ENCODE results near the gene PRR15. TPM values are rescaled to one million over a fixed set of nuclear protein-coding genes. Genes with fewer than 3 reads are reported as not detected.

The PRR15 gene
- total and polyA plus RNA-seq, 2 of the 13 experiments (the other 11 are each of a cell fraction or from before 2014, with no cell fraction given), result 2.3 to 7.8 TPM

GRCh38 chr7:29564496-29565223, 1.0 kb downstream of the PRR15 start (continued):
- TF ChIP-seq ZNF12 (CRISPR knock-in tag; IDR thresholded peaks at IDR 0.05) (no peak), ZFP41 (CRISPR knock-in tag; IDR thresholded peaks at IDR 0.05; ENCODE audit: borderline replicate concordance) (no peak), POGK (CRISPR knock-in tag; conservative IDR thresholded peaks at IDR 0.05) (no peak), KLF13 (CRISPR knock-in tag; IDR thresholded peaks at IDR 0.05) (no peak), GRHL1 (CRISPR knock-in tag; conservative IDR thresholded peaks at IDR 0.05) (no peak), ZNF672 (CRISPR knock-in tag; IDR thresholded peaks at IDR 0.05) (no peak), ZNF234 (CRISPR knock-in tag; conservative IDR thresholded peaks at IDR 0.05) (no peak), ZNF225 (CRISPR knock-in tag; IDR thresholded peaks at IDR 0.05) (no peak; the same call in 1 of the 2 replicates), ZNF484 (CRISPR knock-in tag; IDR thresholded peaks at IDR 0.05; ENCODE audit: borderline replicate concordance, low read depth) (no peak), ZNF550 (CRISPR knock-in tag; IDR thresholded peaks at IDR 0.05; ENCODE audit: borderline replicate concordance) (no peak), ZNF34 (CRISPR knock-in tag; IDR thresholded peaks at IDR 0.05; ENCODE audit: borderline replicate concordance) (no peak), ZNF512B (CRISPR knock-in tag; IDR thresholded peaks at IDR 0.05; ENCODE audit: borderline replicate concordance) (no peak), SAFB2 (CRISPR knock-in tag; IDR thresholded peaks at IDR 0.05; ENCODE audit: borderline replicate concordance, low read depth) (0 out of 2 replicates have a peak, but pooled peaks have one; percentile 9), NFIB (CRISPR knock-in tag; IDR thresholded peaks at IDR 0.05; ENCODE audit: borderline replicate concordance) (no peak), KDM6A (CRISPR knock-in tag; IDR thresholded peaks at IDR 0.05; ENCODE audit: low read depth) (no peak), ZNF577 (CRISPR knock-in tag; IDR thresholded peaks at IDR 0.05; ENCODE audit: borderline replicate concordance, low read depth) (no peak), DMAP1 (CRISPR knock-in tag; IDR thresholded peaks at IDR 0.05) (no peak), TP53 (CRISPR knock-in tag; conservative IDR thresholded peaks at IDR 0.05) (no peak), ZNF44 (CRISPR knock-in tag; IDR thresholded peaks at IDR 0.05) (no peak), ARID2 (CRISPR knock-in tag; IDR thresholded peaks at IDR 0.05; ENCODE audit: borderline replicate concordance) (peak; percentile 70; the same call in 1 of the 2 replicates), SRSF9 (IDR thresholded peaks at IDR 0.05; ENCODE audit: borderline replicate concordance, insufficient read depth, low read depth, low read length, poor library complexity, severe bottlenecking) (no peak), MAFF (IDR thresholded peaks at IDR 0.05; ENCODE audit: low read depth, low read length) (no peak)
